DMS79 treated with DMSO at 0.1 percent for 48 hours (cell line): Measurements from ENCODE around the gene WHAMM.
"Not testable (repeated sequence)": the region's sequence is repeated elsewhere in the genome, so short reads cannot be mapped to it uniquely, and the experiment has no call there.

Source experiments
- DNase-seq: peaks from one replicate; lab custom pipeline; 2025; lab: John Stamatoyannopoulos, UW

The WHAMM gene

GRCh38 chr15:82838096-82838735, 28.8 kb downstream of the WHAMM start:
- no peak for DNase-seq

- no peak for DNase-seq
Measured at GRCh38 chr15:82839136-82839535, 29.7 kb downstream of the WHAMM start.

- DNase-seq = no peak
Measured at GRCh38 chr15:82840166-82840565, 30.7 kb downstream of the WHAMM start.

- no peak for DNase-seq
Measured at GRCh38 chr15:82843566-82843965, 34.1 kb downstream of the WHAMM start.

GRCh38 chr15:82845686-82846085, 36.3 kb downstream of the WHAMM start:
- DNase-seq = no peak

GRCh38 chr15:82846621-82847020, 37.2 kb downstream of the WHAMM start:
- DNase-seq = no peak

GRCh38 chr15:82847703-82848102, 38.3 kb downstream of the WHAMM start:
- DNase-seq = no peak

GRCh38 chr15:82848241-82848993, 39.0 kb downstream of the WHAMM start:
- no peak for DNase-seq

GRCh38 chr15:82849556-82850512, 40.4 kb downstream of the WHAMM start:
- peak; percentile 3 for DNase-seq

- DNase-seq = no peak
Measured at GRCh38 chr15:82850731-82851130, 41.3 kb downstream of the WHAMM start.

- DNase-seq = no peak
Measured at GRCh38 chr15:82851306-82851850, 42.0 kb downstream of the WHAMM start.

- DNase-seq = no peak
Measured at GRCh38 chr15:82851981-82852511, 42.6 kb downstream of the WHAMM start.

GRCh38 chr15:82852941-82853561, 43.6 kb downstream of the WHAMM start:
- peak; percentile 1 for DNase-seq

GRCh38 chr15:82854554-82854953, 45.1 kb downstream of the WHAMM start:
- no peak for DNase-seq

- no peak for DNase-seq
Measured at GRCh38 chr15:82855286-82856100, 46.1 kb downstream of the WHAMM start.

GRCh38 chr15:82856397-82857170, 47.2 kb downstream of the WHAMM start:
- no peak for DNase-seq

- DNase-seq = no peak
Measured at GRCh38 chr15:82858932-82859331, 49.5 kb downstream of the WHAMM start.

GRCh38 chr15:82862886-82863285, 53.5 kb downstream of the WHAMM start:
- DNase-seq = no peak

GRCh38 chr15:82864967-82865366, 55.5 kb downstream of the WHAMM start:
- no peak for DNase-seq

- DNase-seq = not testable (repeated sequence)
Measured at GRCh38 chr15:82865581-82865980, 56.2 kb downstream of the WHAMM start.
